B cell (primary cell): ENCODE results near the gene UBQLN3.

Source experiments
- EZH2 ChIP-seq: IDR thresholded peaks from 2 replicates; pipeline ENCODE4 v1.6.1; 2012; ENCODE audit warnings: borderline replicate concordance, low read depth, mild to moderate bottlenecking, moderate library complexity, low read length; ENCODE audit not compliant: insufficient read depth, poor library complexity, severe bottlenecking
- TF ChIP-seq, protein P1 (sequence below): fragments of 200-600 bp; IDR thresholded peaks from one replicate; pipeline ENCODE4 v1.8.0; 2022; ENCODE audit warnings: antibody characterized with exemption, mild to moderate bottlenecking

DNA sequence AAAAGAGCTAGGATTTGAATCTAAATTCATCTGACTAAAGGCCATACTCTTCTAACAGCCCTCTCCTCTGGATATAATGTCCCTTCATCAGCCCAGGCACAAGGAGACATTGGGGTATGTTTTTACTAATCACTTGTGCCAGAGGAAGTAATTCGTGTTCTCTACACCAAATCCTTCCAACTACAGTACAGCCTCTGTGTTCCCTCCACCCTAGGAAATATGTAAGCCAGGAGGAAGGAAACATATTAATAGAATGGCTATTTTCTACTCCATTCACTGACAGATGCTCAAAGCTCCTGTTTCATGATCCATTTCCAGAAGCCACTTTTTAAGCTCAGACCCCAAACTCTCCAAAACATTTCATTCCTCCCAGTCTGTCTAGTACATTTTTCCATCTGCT is 18.7 kb upstream of the UBQLN3 start:
- TF ChIP-seq, protein P1, sequence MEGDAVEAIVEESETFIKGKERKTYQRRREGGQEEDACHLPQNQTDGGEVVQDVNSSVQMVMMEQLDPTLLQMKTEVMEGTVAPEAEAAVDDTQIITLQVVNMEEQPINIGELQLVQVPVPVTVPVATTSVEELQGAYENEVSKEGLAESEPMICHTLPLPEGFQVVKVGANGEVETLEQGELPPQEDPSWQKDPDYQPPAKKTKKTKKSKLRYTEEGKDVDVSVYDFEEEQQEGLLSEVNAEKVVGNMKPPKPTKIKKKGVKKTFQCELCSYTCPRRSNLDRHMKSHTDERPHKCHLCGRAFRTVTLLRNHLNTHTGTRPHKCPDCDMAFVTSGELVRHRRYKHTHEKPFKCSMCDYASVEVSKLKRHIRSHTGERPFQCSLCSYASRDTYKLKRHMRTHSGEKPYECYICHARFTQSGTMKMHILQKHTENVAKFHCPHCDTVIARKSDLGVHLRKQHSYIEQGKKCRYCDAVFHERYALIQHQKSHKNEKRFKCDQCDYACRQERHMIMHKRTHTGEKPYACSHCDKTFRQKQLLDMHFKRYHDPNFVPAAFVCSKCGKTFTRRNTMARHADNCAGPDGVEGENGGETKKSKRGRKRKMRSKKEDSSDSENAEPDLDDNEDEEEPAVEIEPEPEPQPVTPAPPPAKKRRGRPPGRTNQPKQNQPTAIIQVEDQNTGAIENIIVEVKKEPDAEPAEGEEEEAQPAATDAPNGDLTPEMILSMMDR, result no peak
- no peak for TF ChIP-seq EZH2
